ENCODE measurements around the gene ATP6V0D1.

DNA sequence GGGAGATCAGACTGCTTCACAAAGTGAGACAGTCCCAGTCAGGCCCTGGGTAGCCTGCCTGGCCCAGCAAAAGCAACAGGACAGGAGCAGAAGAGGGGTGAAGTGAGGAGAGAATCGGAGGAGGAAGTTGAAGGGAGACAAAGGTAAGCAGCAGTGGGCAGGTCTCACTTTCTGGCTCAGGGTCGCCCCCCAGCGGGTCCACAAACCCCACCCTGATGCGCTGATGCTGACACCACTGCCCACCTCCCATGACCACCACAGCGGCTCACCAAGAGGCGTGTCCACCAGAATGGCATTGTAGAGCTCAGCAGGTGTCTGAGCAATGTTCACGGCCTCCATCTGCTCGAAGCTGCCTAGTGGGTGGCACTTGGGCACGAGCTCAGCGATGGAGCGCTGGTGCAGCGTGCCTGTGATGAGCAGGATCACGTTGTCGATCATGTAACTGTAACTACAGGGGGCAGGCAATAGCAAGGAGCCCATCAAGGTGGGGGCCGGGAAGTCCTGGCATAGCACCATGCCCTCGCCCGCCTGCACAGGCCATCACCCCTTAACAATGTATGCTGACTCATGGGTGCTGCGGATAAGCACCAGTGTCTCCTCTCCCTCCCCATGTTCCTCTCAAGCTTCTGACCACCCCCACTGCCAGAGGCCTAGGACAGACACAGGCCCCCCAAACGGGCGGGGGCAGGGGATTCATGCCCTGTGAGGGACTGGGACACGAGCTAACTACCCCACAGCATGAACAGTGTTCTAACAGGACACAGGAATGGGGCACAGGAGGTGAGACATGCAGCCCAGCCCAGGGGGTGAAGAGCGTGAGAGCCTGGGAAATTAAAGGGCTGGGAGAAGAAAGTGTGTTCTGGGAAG, 36.5 kb downstream of the ATP6V0D1 start:
- no peak for TF ChIP-seq EZH2 (IDR thresholded peaks at IDR 0.05; ENCODE audit: borderline replicate concordance, insufficient read depth, low read depth, low read length, poor library complexity, severe bottlenecking)
- TF ChIP-seq, protein P1, sequence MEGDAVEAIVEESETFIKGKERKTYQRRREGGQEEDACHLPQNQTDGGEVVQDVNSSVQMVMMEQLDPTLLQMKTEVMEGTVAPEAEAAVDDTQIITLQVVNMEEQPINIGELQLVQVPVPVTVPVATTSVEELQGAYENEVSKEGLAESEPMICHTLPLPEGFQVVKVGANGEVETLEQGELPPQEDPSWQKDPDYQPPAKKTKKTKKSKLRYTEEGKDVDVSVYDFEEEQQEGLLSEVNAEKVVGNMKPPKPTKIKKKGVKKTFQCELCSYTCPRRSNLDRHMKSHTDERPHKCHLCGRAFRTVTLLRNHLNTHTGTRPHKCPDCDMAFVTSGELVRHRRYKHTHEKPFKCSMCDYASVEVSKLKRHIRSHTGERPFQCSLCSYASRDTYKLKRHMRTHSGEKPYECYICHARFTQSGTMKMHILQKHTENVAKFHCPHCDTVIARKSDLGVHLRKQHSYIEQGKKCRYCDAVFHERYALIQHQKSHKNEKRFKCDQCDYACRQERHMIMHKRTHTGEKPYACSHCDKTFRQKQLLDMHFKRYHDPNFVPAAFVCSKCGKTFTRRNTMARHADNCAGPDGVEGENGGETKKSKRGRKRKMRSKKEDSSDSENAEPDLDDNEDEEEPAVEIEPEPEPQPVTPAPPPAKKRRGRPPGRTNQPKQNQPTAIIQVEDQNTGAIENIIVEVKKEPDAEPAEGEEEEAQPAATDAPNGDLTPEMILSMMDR (IDR thresholded peaks at IDR 0.05), result no peak
